ENCODE results near the gene XRN2. TPM values are rescaled to one million over a fixed set of nuclear protein-coding genes. Genes with fewer than 3 reads are reported as not detected.

Gene XRN2
- polyA plus RNA-seq, 1 donor from 2014 or later: 142 TPM

DNA sequence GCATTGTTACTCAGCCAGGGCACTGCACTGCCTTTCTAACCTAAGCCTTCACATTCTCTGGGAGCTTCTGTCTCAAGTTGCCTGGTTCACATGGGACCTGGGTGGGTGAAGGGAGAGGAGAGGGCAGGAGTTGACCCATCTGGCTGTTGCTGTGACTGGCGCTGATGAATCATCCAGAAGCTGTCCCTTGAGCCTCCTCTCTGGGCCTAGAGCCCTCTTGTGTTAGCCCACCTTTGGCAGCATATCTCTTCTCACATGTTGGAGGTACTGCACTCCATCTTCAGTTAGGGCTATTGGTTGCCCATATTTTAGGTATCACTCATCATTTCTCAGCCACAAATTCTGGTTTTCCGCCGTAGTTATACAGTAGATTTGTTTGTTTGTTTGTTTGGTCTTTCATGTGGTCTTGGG, 19.8 kb downstream of the XRN2 start:
- no peak for TF ChIP-seq EP300 (conservative IDR thresholded peaks at IDR 0.05; ENCODE audit: poor library complexity, severe bottlenecking)
- TF ChIP-seq SMC3 (conservative IDR thresholded peaks at IDR 0.05; ENCODE audit: poor library complexity): no peak
- no peak for TF ChIP-seq RAD21 (conservative IDR thresholded peaks at IDR 0.05)
- TF ChIP-seq, protein P1, sequence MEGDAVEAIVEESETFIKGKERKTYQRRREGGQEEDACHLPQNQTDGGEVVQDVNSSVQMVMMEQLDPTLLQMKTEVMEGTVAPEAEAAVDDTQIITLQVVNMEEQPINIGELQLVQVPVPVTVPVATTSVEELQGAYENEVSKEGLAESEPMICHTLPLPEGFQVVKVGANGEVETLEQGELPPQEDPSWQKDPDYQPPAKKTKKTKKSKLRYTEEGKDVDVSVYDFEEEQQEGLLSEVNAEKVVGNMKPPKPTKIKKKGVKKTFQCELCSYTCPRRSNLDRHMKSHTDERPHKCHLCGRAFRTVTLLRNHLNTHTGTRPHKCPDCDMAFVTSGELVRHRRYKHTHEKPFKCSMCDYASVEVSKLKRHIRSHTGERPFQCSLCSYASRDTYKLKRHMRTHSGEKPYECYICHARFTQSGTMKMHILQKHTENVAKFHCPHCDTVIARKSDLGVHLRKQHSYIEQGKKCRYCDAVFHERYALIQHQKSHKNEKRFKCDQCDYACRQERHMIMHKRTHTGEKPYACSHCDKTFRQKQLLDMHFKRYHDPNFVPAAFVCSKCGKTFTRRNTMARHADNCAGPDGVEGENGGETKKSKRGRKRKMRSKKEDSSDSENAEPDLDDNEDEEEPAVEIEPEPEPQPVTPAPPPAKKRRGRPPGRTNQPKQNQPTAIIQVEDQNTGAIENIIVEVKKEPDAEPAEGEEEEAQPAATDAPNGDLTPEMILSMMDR (IDR thresholded peaks at IDR 0.05; ENCODE audit: poor library complexity, severe bottlenecking): no peak
- no peak for TF ChIP-seq REST (IDR thresholded peaks at IDR 0.05; ENCODE audit: borderline replicate concordance)
- TF ChIP-seq MXI1 (conservative IDR thresholded peaks at IDR 0.05; ENCODE audit: poor library complexity, severe bottlenecking): no peak
- no peak for TF ChIP-seq TAF1 (IDR thresholded peaks at IDR 0.05; ENCODE audit: low read depth)
- no peak for TF ChIP-seq EZH2 (IDR thresholded peaks at IDR 0.05; ENCODE audit: borderline replicate concordance, insufficient read depth, low read length, poor library complexity, severe bottlenecking)
- no peak overlapping the region for H2AFZ ChIP-seq (ENCODE audit: low read depth, low read length)
- H3K4me3 ChIP-seq (ENCODE audit: low read length): no peak overlapping the region
- H4K20me1 ChIP-seq (ENCODE audit: insufficient read depth): peaks cover 6% of the 10 kb centered on the region
- H3K79me2 ChIP-seq (replicated peaks; ENCODE audit: insufficient read depth, low read length): peaks cover 88% of the 10 kb centered on the region
- H3K27me3 ChIP-seq (ENCODE audit: insufficient read depth, low read depth, low read length): no peaks in the 10 kb centered on the region
- no peak overlapping the region for H3K27ac ChIP-seq (ENCODE audit: low read length)
- H3K9me2 ChIP-seq (ENCODE audit: insufficient read depth, low read length): no peaks in the 10 kb centered on the region
- H3K4me2 ChIP-seq (ENCODE audit: low read length): no peak overlapping the region
- H3K9me3 ChIP-seq (ENCODE audit: low read length): no peaks in the 10 kb centered on the region
- no peaks in the 10 kb centered on the region for H3F3A ChIP-seq (ENCODE audit: insufficient read depth, low read length, poor library complexity, severe bottlenecking)
- no peak overlapping the region for H3K9ac ChIP-seq (ENCODE audit: low read length)
- no peaks in the 10 kb centered on the region for H3K36me3 ChIP-seq (ENCODE audit: insufficient read depth, low read length)

DNA sequence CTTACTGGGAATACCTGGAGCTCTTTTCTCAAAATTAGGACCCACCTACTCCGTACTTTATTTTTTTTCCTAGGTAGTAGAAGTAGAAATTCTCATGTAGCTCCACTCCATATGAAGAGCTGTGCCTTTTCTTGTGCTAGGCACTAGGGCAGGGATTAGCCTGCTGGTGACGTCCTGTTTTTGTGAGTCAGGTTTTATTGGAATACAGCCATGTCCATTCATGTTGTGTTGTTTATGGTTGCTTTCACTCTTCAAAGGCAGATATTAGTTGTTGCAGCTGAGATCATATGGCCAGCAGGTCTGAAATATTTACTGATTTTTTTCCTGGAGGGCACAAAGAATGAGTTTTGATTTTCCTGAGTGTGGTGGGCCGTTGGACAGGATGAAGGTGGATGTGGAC, 20.5 kb downstream of the XRN2 start:
- Histone ChIP-seq H3K9ac (ENCODE audit: low read length) (no peak overlapping the region), H3K4me2 (ENCODE audit: low read length) (no peak overlapping the region), H2AFZ (ENCODE audit: low read depth, low read length) (no peak overlapping the region), H4K20me1 (ENCODE audit: insufficient read depth) (peaks cover 12% of the 10 kb centered on the region), H3K79me2 (replicated peaks; ENCODE audit: insufficient read depth, low read length) (peaks cover 88% of the 10 kb centered on the region), H3K9me3 (ENCODE audit: low read length) (no peaks in the 10 kb centered on the region), H3K4me3 (ENCODE audit: low read length) (no peak overlapping the region), H3K27ac (ENCODE audit: low read length) (no peak overlapping the region), H3K9me2 (ENCODE audit: insufficient read depth, low read length) (no peaks in the 10 kb centered on the region), H3K27me3 (ENCODE audit: insufficient read depth, low read depth, low read length) (no peaks in the 10 kb centered on the region), H3K36me3 (ENCODE audit: insufficient read depth, low read length) (no peaks in the 10 kb centered on the region), H3F3A (ENCODE audit: insufficient read depth, low read length, poor library complexity, severe bottlenecking) (no peaks in the 10 kb centered on the region)
- no peak for TF ChIP-seq MXI1 (conservative IDR thresholded peaks at IDR 0.05; ENCODE audit: poor library complexity, severe bottlenecking)
- TF ChIP-seq SMC3 (conservative IDR thresholded peaks at IDR 0.05; ENCODE audit: poor library complexity): no peak
- TF ChIP-seq, protein P1 (IDR thresholded peaks at IDR 0.05; ENCODE audit: poor library complexity, severe bottlenecking): no peak
- TF ChIP-seq REST (IDR thresholded peaks at IDR 0.05; ENCODE audit: borderline replicate concordance): no peak
- TF ChIP-seq POLR2AphosphoS5 (IDR thresholded peaks at IDR 0.05): no peak
- TF ChIP-seq RAD21 (conservative IDR thresholded peaks at IDR 0.05): no peak
- TF ChIP-seq TAF1 (IDR thresholded peaks at IDR 0.05; ENCODE audit: low read depth): no peak
- no peak for TF ChIP-seq EZH2 (IDR thresholded peaks at IDR 0.05; ENCODE audit: borderline replicate concordance, insufficient read depth, low read length, poor library complexity, severe bottlenecking)
- no peak for TF ChIP-seq EP300 (conservative IDR thresholded peaks at IDR 0.05; ENCODE audit: poor library complexity, severe bottlenecking)

All from neural cell (in vitro differentiated cells).